ENCODE measurements around the gene PRDM11.

- no peak for TF ChIP-seq CTCF (IDR thresholded peaks at IDR 0.05; ENCODE audit: low read length)
- no peak for TF ChIP-seq EZH2 (IDR thresholded peaks at IDR 0.05; ENCODE audit: borderline replicate concordance, low read length)
These were observed 99.8 kb downstream of the PRDM11 start for GRCh38 chr11:45246241-45246640.

All from OCI-LY1 (cell line).